Effector memory CD8-positive, alpha-beta T cell (primary cell): ENCODE data around the gene RFC5.
A peak's percentile ranks its signal among the peaks of the same experiment; 100 is the strongest.
"Not testable (repeated sequence)": the region's sequence is repeated elsewhere in the genome, so short reads cannot be mapped to it uniquely, and the experiment has no call there.

Experiments used
- ATAC-seq: fragments of 150-1000 bp; cut with Tn5 transposase; replicated peaks from 2 replicates; pipeline ENCODE4 v1.10.0; 2021; ENCODE audit warnings: mild to moderate bottlenecking, moderate library complexity
- DNase-seq, 3 experiments: peaks; one replicate each; pipeline ENCODE4 v3.0.0; 2021
- H3K27ac Mint-ChIP-seq, 2 donors: one replicate each; pipeline ENCODE4 v1.8.0; 2022; ENCODE audit warnings: mild to moderate bottlenecking in 2 of 2, mixed read lengths in 2 of 2, moderate library complexity in 2 of 2
- H3K27me3 Mint-ChIP-seq, 2 donors: one replicate each; pipeline ENCODE4 v1.8.0; 2022; ENCODE audit warnings: mixed read lengths in 2 of 2
- H3K36me3 Mint-ChIP-seq: one replicate; pipeline ENCODE4 v1.8.0; 2022; ENCODE audit warnings: mild to moderate bottlenecking, moderate library complexity, mixed read lengths; ENCODE audit not compliant: insufficient read depth
- H3K4me1 Mint-ChIP-seq, 2 donors: one replicate each; pipeline ENCODE4 v1.8.0; 2022; ENCODE audit warnings: low read depth in 2 of 2, mixed read lengths in 2 of 2
- H3K4me3 Mint-ChIP-seq, 2 donors: one replicate each; pipeline ENCODE4 v1.8.0; 2022; ENCODE audit warnings: mild to moderate bottlenecking in 2 of 2, mixed read lengths in 2 of 2, moderate library complexity in 2 of 2
- H3K9me3 Mint-ChIP-seq, 2 donors: one replicate each; pipeline ENCODE4 v1.8.0; 2022; ENCODE audit warnings: mixed read lengths in 2 of 2

The RFC5 gene

DNA sequence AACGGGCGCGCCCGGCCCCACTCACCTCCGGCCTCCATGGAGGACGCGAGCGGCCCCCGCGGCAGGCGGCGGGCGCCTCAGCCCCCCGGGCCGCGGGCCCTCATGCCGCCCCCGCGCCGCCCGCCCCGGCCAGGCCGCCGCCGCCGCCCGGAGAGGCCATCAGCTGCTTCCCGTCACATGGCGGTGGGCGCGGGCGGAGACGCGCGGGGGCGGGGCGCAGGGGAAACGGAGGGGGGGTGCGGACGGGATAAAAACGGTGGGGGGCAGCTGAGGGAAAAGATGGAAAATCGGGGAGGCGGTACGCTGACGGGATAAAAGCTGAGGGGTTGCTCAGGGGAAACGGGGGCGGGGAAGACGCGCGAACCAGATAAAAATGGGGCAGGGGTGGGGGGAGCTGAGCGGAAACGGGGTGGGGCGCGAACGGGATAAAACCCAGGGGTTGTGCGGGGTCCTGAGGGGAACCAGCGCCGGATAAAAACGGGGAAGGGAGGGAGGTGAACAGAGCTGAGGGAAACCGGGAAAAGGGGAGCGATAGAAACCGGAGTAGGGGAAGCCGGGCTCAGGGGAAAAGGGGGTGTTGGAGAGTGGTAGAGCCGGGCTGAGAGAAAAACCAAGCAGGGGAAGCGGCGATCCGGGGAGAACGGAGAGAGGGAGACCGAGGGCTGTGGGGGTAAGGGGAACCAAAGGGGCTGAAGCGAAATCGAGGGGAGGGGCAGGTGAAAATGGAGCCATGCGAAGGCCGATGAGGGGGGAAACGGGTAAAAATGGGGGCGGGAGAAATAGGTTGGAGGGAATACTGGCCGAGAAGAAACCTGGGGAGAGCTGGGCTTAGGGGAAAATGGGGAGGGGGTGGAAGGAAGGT is 44.7 kb downstream of the RFC5 start, which contains the start of gene WSB2:
WSB2 (minus strand) TSS at position 169 of the 862 bp plus-strand sequence; CDS start at position 38, 131 bp downstream.
- H3K4me1 Mint-ChIP-seq: peaks cover 33 to 41% of the 10 kb centered on the region in 2 donors
- H3K27ac Mint-ChIP-seq: peak within 1 kb of the TSS; percentile 57 to 98
- DNase-seq (peak; percentile 23 to 24 (median 23)), ATAC-seq (peak; percentile 55)
- H3K27me3 Mint-ChIP-seq: no peaks in the 10 kb centered on the region
- peaks cover 30% of the 10 kb centered on the region for H3K36me3 Mint-ChIP-seq
- peak within 1 kb of the TSS; percentile 77 to 87 for H3K4me3 Mint-ChIP-seq
- H3K9me3 Mint-ChIP-seq: no peaks in the 10 kb centered on the region

DNA sequence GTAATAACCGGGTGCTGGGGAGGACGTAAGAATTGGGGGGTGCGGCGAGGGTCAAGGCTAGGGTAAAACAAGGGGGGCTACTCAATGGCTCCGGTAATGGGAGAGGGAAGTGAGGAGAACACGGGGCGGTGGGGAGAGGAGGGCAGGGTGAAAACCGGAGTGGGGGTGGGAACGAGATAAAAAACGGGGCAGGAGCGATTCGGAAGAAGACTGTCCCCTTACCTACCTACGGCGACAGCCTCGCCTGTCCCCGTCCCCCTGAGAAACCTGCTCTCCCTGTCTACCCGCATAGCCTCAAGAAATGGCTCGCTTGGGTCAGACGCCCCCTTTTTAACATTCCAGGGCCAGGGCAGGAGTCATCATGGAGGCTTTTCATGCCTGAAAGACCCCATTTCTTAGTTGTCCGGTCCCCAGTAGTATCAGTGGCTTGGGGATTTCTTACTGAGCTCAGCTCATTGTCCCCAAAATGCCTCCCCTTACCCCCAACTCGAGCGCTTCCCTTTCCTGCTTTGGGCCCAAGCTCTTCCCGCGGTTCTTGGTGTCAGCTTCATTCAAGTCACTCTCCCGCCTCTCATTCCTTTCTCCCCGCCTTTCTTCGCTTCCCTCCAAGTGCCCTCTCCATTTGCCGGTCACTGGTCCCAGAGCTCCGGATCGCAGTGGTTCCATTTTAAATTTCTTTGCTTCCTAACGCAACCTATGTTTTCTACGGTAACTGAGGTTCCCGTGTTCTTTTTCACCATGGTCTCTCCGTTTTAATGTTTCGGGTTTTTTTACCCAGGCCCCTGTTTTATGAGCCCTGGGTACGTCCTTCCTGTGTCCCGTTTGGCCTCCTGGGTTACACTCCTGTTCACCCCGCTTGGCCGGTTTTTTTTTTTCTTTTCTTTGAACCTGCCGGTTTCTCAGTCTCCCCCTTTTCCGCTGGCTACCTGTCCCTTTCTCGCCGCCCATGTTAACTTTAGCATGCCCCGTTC is 45.7 kb downstream of the RFC5 start:
- Mint-ChIP-seq H3K9me3 (no peaks in the 10 kb centered on the region), H3K4me3 (peak overlapping the region; percentile 77 to 87), H3K36me3 (peaks cover 30% of the 10 kb centered on the region), H3K27me3 (peaks cover 2 to 8% of the 10 kb centered on the region in 2 donors), H3K27ac (peak overlapping the region; percentile 57 to 98), H3K4me1 (peaks cover 33 to 40% of the 10 kb centered on the region in 2 donors)
- DNase-seq (no peak), ATAC-seq (no peak)

DNA sequence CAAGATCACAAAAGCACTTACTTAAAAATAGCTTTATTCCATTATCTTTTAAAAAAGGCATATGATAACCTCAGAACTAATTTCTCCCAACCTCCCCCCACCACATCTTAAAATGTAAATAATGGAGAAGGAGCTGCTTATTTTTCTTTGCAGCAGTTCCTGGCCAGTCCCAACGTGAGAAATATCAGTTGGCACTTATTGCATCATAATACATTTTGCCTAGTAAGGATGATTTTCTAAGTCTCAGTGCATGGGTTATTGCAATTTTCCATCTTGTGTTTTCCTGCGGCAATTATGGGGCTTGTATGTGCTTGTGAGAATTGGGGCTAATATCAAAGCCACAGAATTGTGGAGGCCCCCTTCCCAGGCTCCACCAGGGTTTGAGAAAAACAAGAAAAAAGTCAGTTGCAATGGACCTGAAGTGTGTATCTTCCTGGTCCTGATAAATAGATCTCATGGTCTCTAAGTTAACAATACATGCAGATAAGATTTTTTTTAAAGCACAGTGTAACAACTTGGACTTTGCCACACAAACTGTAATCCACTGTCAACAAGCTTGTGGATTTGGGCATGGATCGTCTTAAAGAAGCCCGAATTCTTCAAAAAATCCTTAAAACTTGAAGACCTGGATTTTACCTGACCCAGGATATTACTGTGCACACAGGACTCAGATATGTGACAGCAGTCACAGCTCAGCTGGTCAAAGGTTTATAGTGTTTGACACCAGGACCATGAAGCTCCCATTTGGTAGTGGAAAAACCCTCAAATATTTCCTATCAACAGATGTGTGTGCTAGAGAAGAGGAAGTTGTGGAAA is 47.3 kb downstream of the RFC5 start:
- Mint-ChIP-seq H3K27ac (no peak overlapping the region), H3K4me1 (peaks cover 30 to 34% of the 10 kb centered on the region in 2 donors), H3K4me3 (peak overlapping the region; percentile 77 to 87), H3K36me3 (peaks cover 27% of the 10 kb centered on the region), H3K9me3 (no peaks in the 10 kb centered on the region), H3K27me3 (peaks cover 14 to 22% of the 10 kb centered on the region in 2 donors)
- no peak for DNase-seq
- no peak for ATAC-seq

DNA sequence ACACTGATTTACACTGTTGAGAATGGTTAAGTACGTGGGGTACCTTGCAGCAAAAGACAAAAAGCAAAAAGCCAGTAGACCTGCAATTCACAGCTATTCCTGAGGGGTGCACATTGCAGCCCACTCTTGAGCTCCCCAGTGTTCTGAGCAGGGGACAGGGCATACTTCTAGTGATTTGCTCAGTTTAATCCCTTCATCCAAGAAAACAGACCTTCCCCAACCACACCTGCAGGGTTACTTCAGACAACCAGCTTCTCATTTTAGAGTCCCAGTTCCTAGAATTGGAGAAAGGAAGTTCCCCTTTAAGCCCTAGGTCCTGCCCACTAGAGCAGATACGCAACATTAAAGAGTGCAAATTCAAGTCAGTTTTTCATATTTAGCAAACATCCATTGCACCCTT is 48.1 kb downstream of the RFC5 start:
- H3K4me1 Mint-ChIP-seq: peaks cover 25 to 26% of the 10 kb centered on the region in 2 donors
- H3K36me3 Mint-ChIP-seq: peaks cover 25% of the 10 kb centered on the region
- ATAC-seq (peak; percentile 23), DNase-seq (no peak)
- H3K27me3 Mint-ChIP-seq: peaks cover 17 to 27% of the 10 kb centered on the region in 2 donors
- peak overlapping the region in 1 of 2 donors; percentile 49 for H3K4me3 Mint-ChIP-seq
- no peaks in the 10 kb centered on the region for H3K9me3 Mint-ChIP-seq
- no peak overlapping the region for H3K27ac Mint-ChIP-seq

DNA sequence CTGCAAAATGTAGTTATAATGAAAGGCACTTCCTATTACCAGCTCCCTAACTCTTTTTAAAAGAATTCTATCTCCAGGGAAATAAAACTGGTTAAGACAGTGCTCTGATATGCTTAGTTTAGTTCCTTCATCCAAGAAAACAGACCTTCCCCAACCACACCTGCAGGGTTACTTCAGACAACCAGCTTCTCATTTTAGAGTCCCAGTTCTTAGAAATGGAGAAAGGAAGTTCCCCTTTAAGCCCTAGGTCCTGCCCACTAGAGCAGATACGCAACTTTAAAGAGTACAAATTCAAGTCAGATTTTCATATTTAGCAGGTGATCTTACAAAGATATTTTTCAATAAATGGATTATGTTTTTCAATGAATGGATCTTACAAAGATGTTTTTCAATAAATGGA is 48.9 kb downstream of the RFC5 start:
- Mint-ChIP-seq H3K9me3 (no peaks in the 10 kb centered on the region), H3K36me3 (peaks cover 17% of the 10 kb centered on the region), H3K4me1 (peaks cover 17 to 20% of the 10 kb centered on the region in 2 donors), H3K27ac (no peak overlapping the region), H3K27me3 (peaks cover 17 to 27% of the 10 kb centered on the region in 2 donors), H3K4me3 (no peak overlapping the region)
- ATAC-seq (no peak), DNase-seq (no peak)

DNA sequence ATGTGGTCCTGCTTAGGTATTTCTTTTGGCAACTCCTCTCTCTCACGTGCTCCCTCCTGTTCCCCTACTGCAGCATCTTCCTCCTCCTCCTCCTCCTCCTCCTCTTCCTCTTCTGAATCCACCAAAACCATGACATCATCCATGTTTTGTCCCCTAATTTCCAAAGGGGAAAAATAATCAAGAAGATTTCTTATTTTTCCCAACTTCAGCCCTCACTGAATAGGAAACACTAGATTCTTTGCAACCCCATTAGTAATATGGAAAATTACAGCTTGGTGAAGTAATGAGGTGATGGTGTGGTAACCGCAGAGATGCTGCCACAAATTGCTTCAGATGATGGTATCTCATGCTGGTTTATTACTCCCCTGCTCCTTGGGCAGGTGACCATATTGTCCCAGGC is 51.9 kb downstream of the RFC5 start:
- Mint-ChIP-seq H3K27ac (no peak overlapping the region), H3K4me1 (peaks cover 6 to 10% of the 10 kb centered on the region in 2 donors), H3K36me3 (no peaks in the 10 kb centered on the region), H3K4me3 (no peak overlapping the region), H3K9me3 (no peaks in the 10 kb centered on the region), H3K27me3 (peaks cover 17 to 39% of the 10 kb centered on the region in 2 donors)
- no peak for ATAC-seq
- DNase-seq: no peak

DNA sequence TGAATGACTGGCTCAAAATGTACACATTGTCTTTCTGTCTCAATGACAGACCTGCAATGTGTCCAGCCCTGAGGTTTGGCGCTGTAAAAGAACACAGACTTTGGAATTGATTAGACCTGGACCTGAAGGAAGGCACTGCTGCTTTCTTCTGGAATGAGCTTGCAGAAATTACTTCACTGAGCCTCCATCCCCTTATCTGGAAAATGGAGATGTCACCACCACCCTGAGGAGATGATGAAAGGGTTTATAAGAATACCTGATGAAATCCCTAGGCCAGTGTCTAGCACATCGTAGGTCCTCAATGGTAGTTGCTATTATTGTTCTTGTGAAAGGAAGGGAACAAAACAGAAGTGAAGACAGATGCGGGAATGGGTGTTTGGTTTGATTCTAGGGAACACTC is 54.1 kb downstream of the RFC5 start:
- Mint-ChIP-seq H3K4me1 (peaks cover 0 to under 1% of the 10 kb centered on the region in 2 donors), H3K27ac (no peak overlapping the region), H3K9me3 (no peaks in the 10 kb centered on the region), H3K4me3 (no peak overlapping the region), H3K36me3 (no peaks in the 10 kb centered on the region), H3K27me3 (peaks cover 17 to 39% of the 10 kb centered on the region in 2 donors)
- no peak for ATAC-seq
- DNase-seq: no peak

DNA sequence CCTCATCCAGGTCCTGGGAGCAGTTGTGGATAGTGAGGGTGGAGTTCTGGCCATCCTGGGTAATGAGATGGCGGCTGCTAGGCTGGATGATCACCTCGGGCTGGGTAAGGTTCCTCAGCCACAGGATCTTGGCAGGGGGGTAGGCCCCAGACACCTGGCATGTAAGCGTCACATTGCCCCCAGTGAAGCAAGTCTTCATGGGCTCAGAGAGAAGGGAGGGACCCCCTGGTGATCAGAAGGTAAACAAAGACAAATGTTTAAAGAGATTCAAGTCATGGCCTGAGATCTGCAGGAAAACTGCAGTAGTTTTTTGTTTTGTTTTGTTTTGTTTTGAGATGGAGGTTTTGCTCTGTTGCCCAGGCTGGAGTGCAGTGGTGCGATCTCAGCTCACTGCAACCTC is 57.3 kb downstream of the RFC5 start:
- Mint-ChIP-seq H3K27ac (no peak overlapping the region), H3K36me3 (no peaks in the 10 kb centered on the region), H3K9me3 (no peaks in the 10 kb centered on the region), H3K4me1 (no peaks in the 10 kb centered on the region), H3K4me3 (no peak overlapping the region), H3K27me3 (peaks cover 3 to 17% of the 10 kb centered on the region in 2 donors)
- no peak for DNase-seq
- ATAC-seq: no peak

DNA sequence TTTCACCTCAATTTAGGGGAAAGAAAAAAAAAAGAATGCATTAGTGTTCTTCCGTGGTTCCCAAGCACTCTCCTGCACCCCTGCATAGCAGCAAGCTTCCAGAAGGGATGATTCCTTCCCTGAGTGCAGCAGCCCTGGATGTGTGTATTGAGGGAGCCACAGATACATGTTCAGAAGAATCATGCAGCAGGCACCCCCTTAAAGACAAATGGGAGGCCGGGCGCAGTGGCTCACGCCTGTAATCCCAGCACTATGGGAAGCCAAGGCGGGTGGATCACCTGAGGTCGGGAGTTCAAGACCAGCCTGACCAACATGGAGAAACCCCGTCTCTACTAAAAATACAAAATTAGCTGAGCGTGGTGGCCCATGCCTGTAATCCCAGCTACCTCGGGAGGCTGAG is 65.0 kb downstream of the RFC5 start:
- H3K27me3 Mint-ChIP-seq, H3K9me3 Mint-ChIP-seq, H3K4me1 Mint-ChIP-seq, H3K4me3 Mint-ChIP-seq, DNase-seq, ATAC-seq, H3K27ac Mint-ChIP-seq, H3K36me3 Mint-ChIP-seq: not testable (repeated sequence)
